Skeletal muscle tissue (tissue), 4 donors: Measurements from ENCODE around the gene AK2. TPM values are rescaled to one million over a fixed set of nuclear protein-coding genes. Genes with fewer than 3 reads are reported as not detected.

Experiments
- H3K27ac ChIP-seq: one replicate; pipeline ENCODE4 v1.7.0; 2013; ENCODE audit warnings: mild to moderate bottlenecking, low read depth, low read length, inconsistent platforms
- H3K27me3 ChIP-seq, 3 donors: one replicate each; pipeline ENCODE4 v1.7.0; 2013; ENCODE audit warnings: low read length in 3 of 3; ENCODE audit not compliant: control insufficient read depth in 3 of 3, insufficient read depth in 3 of 3
- H3K36me3 ChIP-seq, 3 donors: one replicate each; pipeline ENCODE4 v1.7.0; 2013; ENCODE audit warnings: low read length in 3 of 3; ENCODE audit not compliant: control insufficient read depth in 3 of 3, insufficient read depth in 3 of 3
- H3K4me1 ChIP-seq, 3 donors: one replicate each; pipeline ENCODE4 v1.7.0; 2013; ENCODE audit warnings: low read length in 3 of 3, mild to moderate bottlenecking in 3 of 3; ENCODE audit not compliant: control insufficient read depth in 3 of 3, insufficient read depth in 3 of 3
- H3K4me3 ChIP-seq, 3 donors: one replicate each; pipeline ENCODE4 v1.7.0; 2013; ENCODE audit warnings: low read length in 3 of 3
- H3K9ac ChIP-seq, 3 donors: one replicate each; pipeline ENCODE4 v1.7.0; 2013; ENCODE audit warnings: low read length in 3 of 3, mild to moderate bottlenecking in 3 of 3, moderate library complexity in 2 of 3, low read depth in 1 of 3
- H3K9me3 ChIP-seq, 3 donors: one replicate each; pipeline ENCODE4 v1.7.0; 2013; ENCODE audit warnings: low read length in 3 of 3; ENCODE audit not compliant: control insufficient read depth in 3 of 3
- total RNA-seq: library from RNA; depleted of rRNA; stranded (reverse); fragments of >200 nt; gene quantifications from one replicate; pipeline ENCODE4 v1.2.3, GENCODE V29; 2014
- donor health status: Osteomylitis.

Gene AK2
- total RNA-seq, 1 donor from 2014 or later = 64.2 TPM

- Histone ChIP-seq H3K4me1 (peaks cover 20 to 32% (median 21%) of the 10 kb centered on the region in 3 donors), H3K27me3 (no peaks in the 10 kb centered on the region), H3K27ac (no peak overlapping the region), H3K9ac (no peak overlapping the region), H3K9me3 (no peaks in the 10 kb centered on the region), H3K4me3 (no peak overlapping the region), H3K36me3 (peaks cover 36 to 58% (median 43%) of the 10 kb centered on the region in 3 donors)
These were observed 22.9 kb downstream of the AK2 start for GRCh38 chr1:33013791-33014190.

- H3K36me3 ChIP-seq = peaks cover 35 to 54% (median 42%) of the 10 kb centered on the region in 3 donors
- peak overlapping the region in 1 of 3 donors; percentile 7 for H3K9ac ChIP-seq
- no peak overlapping the region for H3K4me3 ChIP-seq
- peak overlapping the region; percentile 75 for H3K27ac ChIP-seq
- peaks cover 27 to 39% (median 31%) of the 10 kb centered on the region in 3 donors for H3K4me1 ChIP-seq
- no peaks in the 10 kb centered on the region for H3K9me3 ChIP-seq
- no peaks in the 10 kb centered on the region for H3K27me3 ChIP-seq
These were observed 24.5 kb downstream of the AK2 start for GRCh38 chr1:33012165-33012564.

- H3K9me3 ChIP-seq = no peaks in the 10 kb centered on the region
- peaks cover 33 to 52% (median 41%) of the 10 kb centered on the region in 3 donors for H3K36me3 ChIP-seq
- peaks cover 27 to 44% (median 36%) of the 10 kb centered on the region in 3 donors for H3K4me1 ChIP-seq
These were observed 25.6 kb downstream of the AK2 start for GRCh38 chr1:33010932-33011731.

GRCh38 chr1:33009561-33009960 is 27.1 kb downstream of the AK2 start:
- Histone ChIP-seq H3K9ac (no peak overlapping the region), H3K4me3 (no peak overlapping the region), H3K4me1 (peaks cover 27 to 45% (median 43%) of the 10 kb centered on the region in 3 donors), H3K9me3 (no peaks in the 10 kb centered on the region), H3K27ac (peak overlapping the region; percentile 75), H3K27me3 (no peaks in the 10 kb centered on the region), H3K36me3 (peaks cover 32 to 50% (median 36%) of the 10 kb centered on the region in 3 donors)

More at GRCh38 chr1:33010932-33011731, 25.6 kb downstream of the AK2 start:
- peak overlapping the region; percentile 75 for H3K27ac ChIP-seq
- no peaks in the 10 kb centered on the region for H3K27me3 ChIP-seq
- peak overlapping the region in 1 of 3 donors; percentile 36 for H3K9ac ChIP-seq
- H3K4me3 ChIP-seq = peak overlapping the region; percentile 11 to 29 (median 20)

- Histone ChIP-seq H3K4me3 (no peak overlapping the region), H3K36me3 (peaks cover 21 to 38% (median 24%) of the 10 kb centered on the region in 3 donors), H3K27me3 (no peaks in the 10 kb centered on the region), H3K27ac (no peak overlapping the region), H3K9ac (no peak overlapping the region), H3K4me1 (peaks cover 27 to 45% (median 43%) of the 10 kb centered on the region in 3 donors), H3K9me3 (no peaks in the 10 kb centered on the region)
These were observed 28.4 kb downstream of the AK2 start for GRCh38 chr1:33008051-33008914.

GRCh38 chr1:33007190-33008050 is 29.3 kb downstream of the AK2 start:
- H3K4me3 ChIP-seq = no peak overlapping the region
- H3K4me1 ChIP-seq = peaks cover 25 to 40% (median 38%) of the 10 kb centered on the region in 3 donors
- H3K27ac ChIP-seq = no peak overlapping the region
- H3K9ac ChIP-seq = no peak overlapping the region
- peaks cover 14 to 29% (median 17%) of the 10 kb centered on the region in 3 donors for H3K36me3 ChIP-seq
- no peaks in the 10 kb centered on the region for H3K9me3 ChIP-seq
- H3K27me3 ChIP-seq = no peaks in the 10 kb centered on the region

GRCh38 chr1:33005838-33006421 is 30.8 kb downstream of the AK2 start:
- Histone ChIP-seq H3K4me1 (peaks cover 10 to 28% (median 25%) of the 10 kb centered on the region in 3 donors), H3K27me3 (no peaks in the 10 kb centered on the region), H3K36me3 (peaks cover 11 to 20% (median 13%) of the 10 kb centered on the region in 3 donors), H3K9ac (no peak overlapping the region), H3K4me3 (no peak overlapping the region), H3K27ac (no peak overlapping the region), H3K9me3 (no peaks in the 10 kb centered on the region)

- H3K4me1 ChIP-seq = peaks cover 8 to 23% (median 21%) of the 10 kb centered on the region in 3 donors
- no peak overlapping the region for H3K4me3 ChIP-seq
- no peak overlapping the region for H3K9ac ChIP-seq
- H3K9me3 ChIP-seq = no peaks in the 10 kb centered on the region
- no peak overlapping the region for H3K27ac ChIP-seq
- H3K36me3 ChIP-seq = peaks cover 13 to 15% (median 14%) of the 10 kb centered on the region in 3 donors
- H3K27me3 ChIP-seq = no peaks in the 10 kb centered on the region
These were observed 31.4 kb downstream of the AK2 start for GRCh38 chr1:33005117-33005837.
